Left lung (tissue), 10 donors: ENCODE results near the gene GHR. TPM values are rescaled to one million over a fixed set of nuclear protein-coding genes. Genes with fewer than 3 reads are reported as not detected.

Experiments
- ATAC-seq: fragments of 200-7000 bp; cut with Tn5 transposase; one replicate; pipeline ENCODE4 v1.9.1; 2020; ENCODE audit warnings: moderate library complexity
- DNase-seq, 4 donors: peaks; one replicate each; pipeline ENCODE4 v3.0.0-alpha.2; 2013 to 2020
- H3K27ac ChIP-seq, 2 donors: fragments of 200-600 bp; sonication (generic) in 1 of 2; one replicate each; pipeline versions ENCODE4 v1.5.0 to v1.8.0; 2020 to 2021
- H3K27me3 ChIP-seq, 2 donors: fragments of 200-600 bp; sonication (generic) in 1 of 2; one replicate each; pipeline versions ENCODE4 v1.5.0 to v1.8.0; 2020 to 2021
- H3K36me3 ChIP-seq, 2 donors: fragments of 200-600 bp; sonication (generic) in 1 of 2; one replicate each; pipeline versions ENCODE4 v1.5.0 to v1.8.0; 2020 to 2021
- H3K4me1 ChIP-seq, 2 donors: fragments of 200-600 bp; one replicate each; pipeline ENCODE4 v1.8.0; 2021
- H3K4me3 ChIP-seq, 2 donors: fragments of 200-600 bp; sonication (generic) in 1 of 2; one replicate each; pipeline versions ENCODE4 v1.5.0 to v1.8.0; 2020 to 2021; ENCODE audit warnings: mild to moderate bottlenecking in 1 of 2
- H3K9me3 ChIP-seq, 2 donors: fragments of 200-600 bp; sonication (generic) in 1 of 2; one replicate each; pipeline versions ENCODE4 v1.5.0 to v1.8.0; 2020 to 2021
- CTCF ChIP-seq, 2 donors: fragments of 200-600 bp; sonication (generic) in 1 of 2; IDR thresholded peaks; one replicate each; pipeline versions ENCODE4 v1.5.0 to v1.8.0; 2021; ENCODE audit warnings: antibody characterized with exemption in 2 of 2
- intact Hi-C, 2 donors: fragments of 100-400 bp; cut with DNase I; formaldehyde crosslinking; loops; one replicate each; pipeline versions ENCODE4 v1.11.2 to v1.14.2; 2022
- polyA plus RNA-seq, 6 donors: library from polyadenylated mRNA; unstranded; fragments of 120-200 nt; gene quantifications; one replicate each; pipeline ENCODE4 v1.2.1, GENCODE V29; 2013; ENCODE audit not compliant: insufficient read length in 6 of 6
- total RNA-seq, 2 donors: library from RNA; stranded (reverse); fragmentation: NEBNext Ultra II Directional; extraction: Animal tissue kit (Norgen Biotek cat#: 25700); gene quantifications; one replicate each; pipeline ENCODE4 v1.2.1, GENCODE V29; 2021
- donor health status: DM: no; HTN: yes; CAD: no.
- donor health status: DM: no; HTN: no; CAD: no.

GHR gene
- total and polyA plus RNA-seq, 8 donors, result 5.7 to 30.5 (median 26.3) TPM

- no peaks in the 10 kb centered on the region for H3K4me1 ChIP-seq
- H3K27me3 ChIP-seq, result no peaks in the 10 kb centered on the region
- H3K36me3 ChIP-seq, result no peaks in the 10 kb centered on the region
- intact Hi-C loops, result no loop called here
- no peak for DNase-seq
- H3K27ac ChIP-seq, result no peak overlapping the region
- H3K4me3 ChIP-seq, result no peak overlapping the region
- H3K9me3 ChIP-seq, result peaks cover 0 to 2% of the 10 kb centered on the region in 2 donors
- ATAC-seq, result no peak
- TF ChIP-seq CTCF (IDR thresholded peaks at IDR 0.05), result no peak
Observed at GRCh38 chr5:42399702-42400101, 23.5 kb upstream of the GHR start.

- ATAC-seq (no peak), DNase-seq (no peak)
- intact Hi-C loops, result no loop called here
- Histone ChIP-seq H3K27me3 (no peaks in the 10 kb centered on the region), H3K36me3 (no peaks in the 10 kb centered on the region), H3K4me3 (no peak overlapping the region), H3K27ac (no peak overlapping the region), H3K4me1 (no peaks in the 10 kb centered on the region), H3K9me3 (peaks cover 0 to 2% of the 10 kb centered on the region in 2 donors)
- no peak for TF ChIP-seq CTCF (IDR thresholded peaks at IDR 0.05)
Observed at GRCh38 chr5:42400474-42400873, 22.8 kb upstream of the GHR start.

GRCh38 chr5:42403236-42403635 is 20.0 kb upstream of the GHR start:
- no peak for ATAC-seq

GRCh38 chr5:42404366-42404765 is 18.9 kb upstream of the GHR start:
- intact Hi-C loops, result no loop called here
- H3K27ac ChIP-seq, result no peak overlapping the region
- no peaks in the 10 kb centered on the region for H3K36me3 ChIP-seq
- TF ChIP-seq CTCF (IDR thresholded peaks at IDR 0.05), result no peak
- no peak for ATAC-seq
- DNase-seq, result no peak
- H3K4me3 ChIP-seq, result no peak overlapping the region
- H3K9me3 ChIP-seq, result peaks cover 0 to 2% of the 10 kb centered on the region in 2 donors
- no peaks in the 10 kb centered on the region for H3K27me3 ChIP-seq
- no peaks in the 10 kb centered on the region for H3K4me1 ChIP-seq

More at GRCh38 chr5:42403236-42403635, 20.0 kb upstream of the GHR start:
- no peak for TF ChIP-seq CTCF (IDR thresholded peaks at IDR 0.05)
- H3K4me1 ChIP-seq, result no peaks in the 10 kb centered on the region
- peaks cover 0 to 2% of the 10 kb centered on the region in 2 donors for H3K9me3 ChIP-seq
- no peak overlapping the region for H3K27ac ChIP-seq
- intact Hi-C loops, result no loop called here
- DNase-seq, result no peak
- no peaks in the 10 kb centered on the region for H3K36me3 ChIP-seq
- no peak overlapping the region for H3K4me3 ChIP-seq
- no peaks in the 10 kb centered on the region for H3K27me3 ChIP-seq

GRCh38 chr5:42419294-42419693 is 3.9 kb upstream of the GHR start:
- intact Hi-C loops, result no loop called here
- Histone ChIP-seq H3K4me3 (no peak overlapping the region), H3K27ac (no peak overlapping the region), H3K9me3 (peaks cover 0 to 2% of the 10 kb centered on the region in 2 donors), H3K4me1 (peaks cover 0 to 4% of the 10 kb centered on the region in 2 donors), H3K36me3 (no peaks in the 10 kb centered on the region), H3K27me3 (peaks cover 0 to 17% of the 10 kb centered on the region in 2 donors)
- TF ChIP-seq CTCF (IDR thresholded peaks at IDR 0.05), result no peak
- ATAC-seq (no peak), DNase-seq (no peak)
